PC-9 (cell line): ENCODE measurements around the gene MACROD2. TPM values are rescaled to one million over a fixed set of nuclear protein-coding genes. Genes with fewer than 3 reads are reported as not detected.

Source experiments
- BruUV-seq: library from RNA; stranded (reverse); fragments of 400-500 nt; replicated peaks from 2 replicates; lab custom pipeline; 2021; lab: Mats Ljungman, UMichigan
- CTCF ChIA-PET: fragments of 300-600 bp; sonication (Branson Sonifier 250); formaldehyde crosslinking; loops from one replicate; lab custom pipeline; 2022; ENCODE audit warnings: antibody characterized with exemption; lab: Charles Lee
- POLR2A ChIA-PET: fragments of 300-600 bp; sonication (Branson Sonifier 250); formaldehyde crosslinking; loops from one replicate; lab custom pipeline; 2022; ENCODE audit warnings: antibody characterized with exemption; ENCODE audit not compliant: unreplicated experiment; lab: Charles Lee
- DNase-seq, 2 experiments: peaks; one replicate each; pipeline versions ENCODE4 v3.0.0 to v3.0.0-alpha.2; 2015 to 2022; ENCODE audit warnings: mixed read lengths in 1 of 2
- H2AFZ ChIP-seq: fragments of 200-600 bp; sonication (generic); 2 replicates; pipeline ENCODE4 v1.8.1; 2017; ENCODE audit warnings: antibody characterized with exemption
- H3F3A ChIP-seq: fragments of 200-600 bp; sonication (generic); 2 replicates; pipeline ENCODE4 v1.8.1; 2017; ENCODE audit warnings: antibody characterized with exemption, mild to moderate bottlenecking, low read depth; ENCODE audit not compliant: insufficient read depth
- H3K27ac ChIP-seq: fragments of 200-600 bp; sonication (generic); 2 replicates; pipeline ENCODE4 v1.6.1; 2016; ENCODE audit warnings: mixed run types
- H3K27me3 ChIP-seq: fragments of 200-600 bp; sonication (generic); 2 replicates; pipeline ENCODE4 v1.6.1; 2016; ENCODE audit warnings: low read depth, mixed run types; ENCODE audit not compliant: insufficient read depth
- H3K36me3 ChIP-seq: fragments of 200-600 bp; sonication (generic); 2 replicates; pipeline ENCODE4 v1.6.1; 2016; ENCODE audit warnings: low read depth, mixed run types
- H3K4me1 ChIP-seq: fragments of 200-600 bp; sonication (generic); replicated peaks from 2 replicates; pipeline ENCODE4 v1.6.1; 2016; ENCODE audit warnings: mixed run types; ENCODE audit not compliant: insufficient read depth
- H3K4me2 ChIP-seq: fragments of 200-600 bp; sonication (generic); 2 replicates; pipeline ENCODE4 v1.6.1; 2017; ENCODE audit warnings: mixed run types
- H3K4me3 ChIP-seq: fragments of 200-600 bp; sonication (generic); 2 replicates; pipeline ENCODE4 v1.6.1; 2016; ENCODE audit warnings: mixed run types
- H3K79me2 ChIP-seq: fragments of 200-600 bp; sonication (generic); 2 replicates; pipeline ENCODE4 v1.6.1; 2017; ENCODE audit warnings: low read depth, mixed run types
- H3K9me2 ChIP-seq: fragments of 200-600 bp; sonication (generic); 2 replicates; pipeline ENCODE4 v1.8.1; 2017; ENCODE audit warnings: mild to moderate bottlenecking; ENCODE audit not compliant: insufficient read depth
- H3K9me3 ChIP-seq: fragments of 200-600 bp; sonication (generic); 2 replicates; pipeline ENCODE4 v1.8.1; 2016; ENCODE audit warnings: low read depth; ENCODE audit not compliant: insufficient read depth
- H4K20me1 ChIP-seq: fragments of 200-600 bp; sonication (generic); 2 replicates; pipeline ENCODE4 v1.8.1; 2017; ENCODE audit not compliant: insufficient read depth
- CTCF ChIP-seq: fragments of 200-600 bp; sonication (generic); conservative IDR thresholded peaks from 2 replicates; pipeline ENCODE4 v1.6.1; 2017; ENCODE audit warnings: mixed run types, antibody characterized with exemption, mild to moderate bottlenecking, moderate library complexity
- EZH2 ChIP-seq: fragments of 200-600 bp; sonication (generic); IDR thresholded peaks from 2 replicates; pipeline ENCODE4 v1.8.0; 2017; ENCODE audit warnings: antibody characterized with exemption, low read depth
- intact Hi-C: fragments of 100-400 bp; cut with micrococcal nuclease; formaldehyde crosslinking; loops from one replicate; pipeline ENCODE4 v1.10.0; 2022; ENCODE audit not compliant: unreplicated experiment
- total RNA-seq: library from RNA; stranded (reverse); gene quantifications from 2 replicates; pipeline ENCODE4 v1.2.3, GENCODE V29; 2021

Gene MACROD2
- total RNA-seq, 1 experiment from 2014 or later: 11.4 TPM

DNA sequence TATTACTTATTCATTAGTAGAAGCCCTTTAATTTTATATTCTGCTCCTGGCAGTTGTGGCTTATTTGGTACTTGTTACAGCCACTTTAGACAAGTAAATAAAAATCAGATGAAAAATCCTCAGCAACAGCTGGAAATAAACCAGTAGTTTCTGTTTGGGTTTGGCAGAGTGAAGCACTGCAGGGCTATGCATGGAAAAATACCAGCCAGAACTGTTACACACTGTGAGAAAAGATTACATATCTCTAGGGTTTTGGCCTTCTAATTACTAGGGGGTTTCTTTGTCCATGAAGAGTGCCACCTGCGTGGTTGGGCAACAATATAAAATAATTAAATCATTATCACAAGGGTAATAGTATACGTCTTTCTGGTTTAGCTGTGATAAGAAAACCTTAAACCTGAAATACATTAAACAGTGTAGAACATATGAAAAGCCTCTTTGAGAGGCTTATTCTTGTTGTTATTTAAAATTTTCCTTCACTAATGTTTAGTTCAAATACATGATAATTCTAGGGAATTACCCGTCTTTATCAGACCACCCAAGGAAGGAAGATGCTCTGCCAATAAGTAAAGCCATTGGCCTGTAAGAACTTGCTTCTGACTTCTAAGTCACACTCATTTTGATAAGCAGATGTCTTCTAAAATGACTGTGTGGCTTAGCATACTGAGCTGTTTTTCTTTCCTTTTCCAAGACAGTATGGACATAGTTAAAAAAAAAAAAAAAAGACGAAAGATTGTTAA lies 662.1 kb downstream of the MACROD2 start:
- POLR2A ChIA-PET: no interaction called here
- H4K20me1 ChIP-seq: no peaks in the 10 kb centered on the region
- H3K79me2 ChIP-seq: no peaks in the 10 kb centered on the region
- H3K27me3 ChIP-seq: no peaks in the 10 kb centered on the region
- no peaks in the 10 kb centered on the region for H3K36me3 ChIP-seq
- H3K4me1 ChIP-seq: no peaks in the 10 kb centered on the region
- no TSS peak for BruUV-seq
- intact Hi-C loops: no loop called here
- TF ChIP-seq EZH2: no peak
- no peak for TF ChIP-seq CTCF
- no peak overlapping the region for H3K4me2 ChIP-seq
- DNase-seq: no peak
- no peaks in the 10 kb centered on the region for H3F3A ChIP-seq
- H3K9me3 ChIP-seq: no peaks in the 10 kb centered on the region
- CTCF ChIA-PET: no interaction called here
- no peaks in the 10 kb centered on the region for H3K9me2 ChIP-seq
- H2AFZ ChIP-seq: no peak overlapping the region
- no peak overlapping the region for H3K4me3 ChIP-seq
- H3K27ac ChIP-seq: no peak overlapping the region

GRCh38 chr20:14664101-14664500 lies 668.8 kb downstream of the MACROD2 start:
- no peak for DNase-seq
- no peaks in the 10 kb centered on the region for H3K27me3 ChIP-seq
- ChIA-PET POLR2A (no interaction called here), CTCF (no interaction called here)
- H4K20me1 ChIP-seq: no peaks in the 10 kb centered on the region
- no peaks in the 10 kb centered on the region for H3K79me2 ChIP-seq
- no peaks in the 10 kb centered on the region for H3K4me1 ChIP-seq
- H2AFZ ChIP-seq: no peak overlapping the region
- no peaks in the 10 kb centered on the region for H3F3A ChIP-seq
- H3K4me3 ChIP-seq: no peak overlapping the region
- intact Hi-C loops: no loop called here
- BruUV-seq: no TSS peak
- no peaks in the 10 kb centered on the region for H3K9me2 ChIP-seq
- no peak for TF ChIP-seq CTCF
- no peak for TF ChIP-seq EZH2
- H3K36me3 ChIP-seq: no peaks in the 10 kb centered on the region
- H3K9me3 ChIP-seq: no peaks in the 10 kb centered on the region
- H3K27ac ChIP-seq: no peak overlapping the region
- H3K4me2 ChIP-seq: no peak overlapping the region

- Histone ChIP-seq H4K20me1 (no peaks in the 10 kb centered on the region), H3F3A (no peaks in the 10 kb centered on the region), H2AFZ (no peak overlapping the region), H3K36me3 (no peaks in the 10 kb centered on the region), H3K4me2 (no peak overlapping the region), H3K79me2 (no peaks in the 10 kb centered on the region), H3K9me3 (no peaks in the 10 kb centered on the region), H3K4me3 (no peak overlapping the region), H3K27me3 (no peaks in the 10 kb centered on the region), H3K9me2 (no peaks in the 10 kb centered on the region), H3K27ac (no peak overlapping the region), H3K4me1 (no peaks in the 10 kb centered on the region)
- ChIA-PET CTCF (no interaction called here), POLR2A (no interaction called here)
- no peak for DNase-seq
- intact Hi-C loops: no loop called here
- no TSS peak for BruUV-seq
- TF ChIP-seq EZH2: no peak
- no peak for TF ChIP-seq CTCF
Measured at GRCh38 chr20:14666696-14667095, 671.4 kb downstream of the MACROD2 start.
